Measurements from ENCODE around the gene TENT5C. TPM values are rescaled to one million over a fixed set of nuclear protein-coding genes. Genes with fewer than 3 reads are reported as not detected.

Gene TENT5C
- total and polyA plus RNA-seq, 2 of the 8 experiments (the other 6 are each of a cell fraction or from before 2014, with no cell fraction given) = 0.38 to 0.99 TPM

GRCh38 chr1:117562581-117563491, 43.0 kb upstream of the TENT5C start (continued):
- TF ChIP-seq RNF2 (IDR thresholded peaks at IDR 0.05; ENCODE audit: borderline replicate concordance, low read depth, low read length, missing control alignments, poor library complexity, severe bottlenecking) = no peak
- no peak for TF ChIP-seq BACH1 (IDR thresholded peaks at IDR 0.05; ENCODE audit: low read length)
- no peak for TF ChIP-seq CTCF (IDR thresholded peaks at IDR 0.05; ENCODE audit: control extremely low read depth in 1 of 3, insufficient read depth in 1 of 3, low read depth in 1 of 3, low read length in 3 of 3)
- no peak for TF ChIP-seq FOSL1 (IDR thresholded peaks at IDR 0.05; ENCODE audit: insufficient read depth, low read depth, low read length)
- no peak for TF ChIP-seq TEAD4 (IDR thresholded peaks at IDR 0.05; ENCODE audit: low read depth, low read length)
- TF ChIP-seq BCL11A (IDR thresholded peaks at IDR 0.05; ENCODE audit: low read depth in 2 of 2, low read length in 2 of 2) = no peak
- TF ChIP-seq KDM1A (IDR thresholded peaks at IDR 0.05; ENCODE audit: borderline replicate concordance, low read length) = no peak
